ENCODE data around the gene TNFSF12.

GRCh38 chr17:7538050-7538449 lies 10.8 kb upstream of the TNFSF12 start:
- no peak for TF ChIP-seq POLR2A (IDR thresholded peaks at IDR 0.05)
- no peak for TF ChIP-seq CTCF (IDR thresholded peaks at IDR 0.05)

All from testis (tissue), 2 donors.